Raji (cell line): ENCODE measurements around the gene TMEM63A.

ENCODE experiments used
- POLR2A ChIP-seq: IDR thresholded peaks from 2 replicates; pipeline ENCODE4 v1.6.1; 2011; ENCODE audit warnings: low read depth, low read length, control low read depth; ENCODE audit not compliant: insufficient read depth

TMEM63A gene

DNA sequence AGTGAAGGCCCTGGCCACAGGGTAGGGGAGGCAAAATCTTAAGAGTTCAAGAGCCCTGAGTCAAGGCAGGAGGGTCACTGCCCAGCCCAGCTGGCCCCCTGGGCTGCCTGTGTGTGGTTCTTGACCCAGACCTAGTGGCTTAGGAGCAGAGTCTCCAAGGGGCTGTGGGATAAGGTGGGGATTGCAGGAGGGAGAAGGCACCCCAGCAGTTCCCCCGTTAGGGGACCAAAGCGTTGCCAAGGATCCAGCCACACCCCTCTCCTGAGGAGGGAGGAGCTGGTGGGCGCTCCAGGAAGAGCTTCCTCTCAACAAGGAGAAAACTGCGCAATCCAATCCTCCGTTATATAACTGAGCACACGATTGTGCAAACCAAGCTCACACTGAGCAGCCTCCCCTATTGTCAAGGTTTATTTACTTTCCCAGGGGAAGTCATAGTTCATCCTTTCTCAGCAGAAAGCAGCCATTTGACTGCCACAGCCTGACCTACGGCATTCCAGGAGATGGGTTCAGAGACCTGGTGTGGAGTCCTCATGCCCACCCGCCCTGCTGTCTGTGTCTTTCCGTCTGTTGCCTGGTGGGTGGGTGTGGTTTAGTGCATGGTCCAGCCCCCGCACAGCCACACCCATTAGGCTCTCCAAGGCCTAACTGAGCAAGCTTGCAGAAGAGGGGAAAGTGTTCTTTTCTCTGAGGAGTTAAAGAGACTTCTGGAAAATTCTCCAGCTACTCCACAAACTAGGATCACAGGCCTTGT is 68.8 kb downstream of the TMEM63A start:
- TF ChIP-seq POLR2A: no peak

GRCh38 chr1:225812488-225813213 is 69.5 kb downstream of the TMEM63A start:
- no peak for TF ChIP-seq POLR2A

GRCh38 chr1:225811622-225812487 is 70.3 kb downstream of the TMEM63A start:
- no peak for TF ChIP-seq POLR2A

DNA sequence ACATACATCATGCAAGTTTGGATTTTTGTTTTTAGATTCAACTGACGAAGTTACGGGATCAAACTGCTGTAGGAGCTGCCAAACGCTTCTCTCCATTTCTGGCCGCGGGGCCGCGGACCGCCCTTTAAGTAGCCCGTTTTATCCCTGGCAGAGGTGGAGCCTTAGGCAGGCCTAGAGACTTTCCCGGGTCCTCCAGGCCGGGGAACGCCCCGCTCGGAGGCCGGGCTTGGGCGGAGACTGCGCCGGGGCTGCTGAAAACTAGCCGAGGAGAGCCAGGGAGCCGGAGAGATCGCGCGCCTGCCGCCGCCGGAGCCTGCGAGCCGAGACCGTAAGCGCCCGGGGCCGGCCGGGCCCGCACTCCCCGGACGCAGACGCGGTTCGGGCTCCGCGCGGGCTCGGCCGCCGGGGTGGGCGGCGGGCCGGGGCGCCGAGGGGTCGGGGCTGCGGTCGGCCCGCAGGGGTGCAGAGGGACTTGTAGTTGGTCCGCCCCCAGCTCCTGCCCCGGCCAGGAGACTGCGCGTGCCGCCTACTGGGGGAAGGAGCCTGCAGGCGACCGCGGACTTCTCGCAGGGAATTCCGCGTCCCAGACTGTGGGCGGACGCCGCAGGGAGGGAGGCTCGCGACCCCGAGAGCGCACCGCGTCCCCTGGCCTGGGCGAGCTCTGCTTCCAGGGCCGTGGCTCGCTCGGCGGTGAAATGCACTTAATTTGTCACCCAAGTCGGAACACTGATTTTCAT is 72.2 kb downstream of the TMEM63A start, which contains the start of gene EPHX1:
Gene EPHX1, plus strand, starts transcription at position 283 of the 737 bp plus-strand sequence. CDS start 18,606 bp downstream, outside the sequence.
- no peak for TF ChIP-seq POLR2A

- no peak for TF ChIP-seq POLR2A
Observed at GRCh38 chr1:225808136-225808535, 74.0 kb downstream of the TMEM63A start.

- no peak for TF ChIP-seq POLR2A
Observed at GRCh38 chr1:225806249-225806648, 75.9 kb downstream of the TMEM63A start.
